Gastroesophageal sphincter (tissue), 3 donors: ENCODE data around the gene BRWD1.

Experiments used
- CTCF ChIP-seq, 4 experiments: fragments of 200-600 bp in 2 of 4; fragments of 450-650 bp in 2 of 4; sonication (generic) in 1 of 4; IDR thresholded peaks; one replicate each; pipeline ENCODE4 v1.5.1; 2017 to 2019; ENCODE audit warnings: antibody characterized with exemption in 4 of 4, mild to moderate bottlenecking in 2 of 4, moderate library complexity in 2 of 4
- POLR2A ChIP-seq, 2 donors: fragments of 450-650 bp; IDR thresholded peaks; one replicate each; pipeline ENCODE4 v1.6.1; 2017; ENCODE audit warnings: antibody characterized with exemption in 2 of 2, mild to moderate bottlenecking in 2 of 2, moderate library complexity in 1 of 2
- POLR2AphosphoS5 ChIP-seq: sonication (generic); formaldehyde crosslinking; IDR thresholded peaks from one replicate; pipeline ENCODE4 v1.6.1; 2017; ENCODE audit warnings: antibody characterized with exemption

GRCh38 chr21:39346671-39347331 is 33.4 kb upstream of the BRWD1 start:
- TF ChIP-seq CTCF (IDR thresholded peaks at IDR 0.05), result no peak
- no peak for TF ChIP-seq POLR2A (IDR thresholded peaks at IDR 0.05)
- no peak for TF ChIP-seq POLR2AphosphoS5
